ENCODE data around the gene KIR3DL2.
"Not testable (repeated sequence)": the region's sequence is repeated elsewhere in the genome, so short reads cannot be mapped to it uniquely, and the experiment has no call there.

The KIR3DL2 gene

GRCh38 chr19:54888239-54888638, 38.0 kb downstream of the KIR3DL2 start:
- DNase-seq (ENCODE audit: low read depth), result no peak

GRCh38 chr19:54889566-54889965, 39.3 kb downstream of the KIR3DL2 start:
- TF ChIP-seq CTCF (IDR thresholded peaks at IDR 0.05; ENCODE audit: control insufficient read depth, insufficient read depth, low read depth, low read length, missing control alignments), result no peak
- H3K4me3 ChIP-seq (ENCODE audit: control insufficient read depth, low read depth, low read length), result no peak overlapping the region
- no peak for DNase-seq (ENCODE audit: low read depth)

More at GRCh38 chr19:54888239-54888638, 38.0 kb downstream of the KIR3DL2 start:
- no peak overlapping the region for H3K4me3 ChIP-seq (ENCODE audit: control insufficient read depth, low read depth, low read length)
- TF ChIP-seq CTCF (IDR thresholded peaks at IDR 0.05; ENCODE audit: control insufficient read depth, insufficient read depth, low read depth, low read length, missing control alignments), result no peak

GRCh38 chr19:54893406-54893805, 43.2 kb downstream of the KIR3DL2 start:
- TF ChIP-seq CTCF (IDR thresholded peaks at IDR 0.05; ENCODE audit: control insufficient read depth, insufficient read depth, low read depth, low read length, missing control alignments), result no peak
- no peak for DNase-seq (ENCODE audit: low read depth)
- no peak overlapping the region for H3K4me3 ChIP-seq (ENCODE audit: control insufficient read depth, low read depth, low read length)

GRCh38 chr19:54894106-54894505, 43.9 kb downstream of the KIR3DL2 start:
- not testable (repeated sequence) for H3K4me3 ChIP-seq (ENCODE audit: control insufficient read depth, low read depth, low read length)

GRCh38 chr19:54896036-54896435, 45.8 kb downstream of the KIR3DL2 start:
- TF ChIP-seq CTCF (IDR thresholded peaks at IDR 0.05; ENCODE audit: control insufficient read depth, insufficient read depth, low read depth, low read length, missing control alignments), result no peak
- no peak for DNase-seq (ENCODE audit: low read depth)
- no peak overlapping the region for H3K4me3 ChIP-seq (ENCODE audit: control insufficient read depth, low read depth, low read length)

More at GRCh38 chr19:54894106-54894505, 43.9 kb downstream of the KIR3DL2 start:
- DNase-seq (ENCODE audit: low read depth), result not testable (repeated sequence)

GRCh38 chr19:54898685-54899084, 48.4 kb downstream of the KIR3DL2 start:
- DNase-seq (ENCODE audit: low read depth); H3K4me3 ChIP-seq (ENCODE audit: control insufficient read depth, low read depth, low read length): not testable (repeated sequence)

GRCh38 chr19:54899646-54900045, 49.4 kb downstream of the KIR3DL2 start:
- not testable (repeated sequence) for H3K4me3 ChIP-seq (ENCODE audit: control insufficient read depth, low read depth, low read length); DNase-seq (ENCODE audit: low read depth)

GRCh38 chr19:54901153-54901552, 50.9 kb downstream of the KIR3DL2 start:
- not testable (repeated sequence) for H3K4me3 ChIP-seq (ENCODE audit: control insufficient read depth, low read depth, low read length); DNase-seq (ENCODE audit: low read depth)

GRCh38 chr19:54902061-54902460, 51.8 kb downstream of the KIR3DL2 start:
- no peak for TF ChIP-seq CTCF (IDR thresholded peaks at IDR 0.05; ENCODE audit: control insufficient read depth, insufficient read depth, low read depth, low read length, missing control alignments)
- DNase-seq (ENCODE audit: low read depth), result no peak
- no peak overlapping the region for H3K4me3 ChIP-seq (ENCODE audit: control insufficient read depth, low read depth, low read length)
